NB4 (cell line): Measurements from ENCODE around the gene ZNF70.
"Not testable (repeated sequence)": the region's sequence is repeated elsewhere in the genome, so short reads cannot be mapped to it uniquely, and the experiment has no call there.

Experiments used
- POLR2A ChIP-seq: IDR thresholded peaks from 2 replicates; pipeline ENCODE4 v1.6.1; 2011; ENCODE audit warnings: mild to moderate bottlenecking; ENCODE audit not compliant: insufficient read length; ENCODE audit errors: extremely low read depth
- TF ChIP-seq, protein P1 (sequence below): IDR thresholded peaks from one replicate; pipeline ENCODE4 v1.5.1; 2012; ENCODE audit warnings: low read depth, low read length
- TF ChIP-seq, protein P2 (sequence below): IDR thresholded peaks from 2 replicates; pipeline ENCODE4 v1.6.1; 2011; ENCODE audit warnings: low read depth, low read length

DNA sequence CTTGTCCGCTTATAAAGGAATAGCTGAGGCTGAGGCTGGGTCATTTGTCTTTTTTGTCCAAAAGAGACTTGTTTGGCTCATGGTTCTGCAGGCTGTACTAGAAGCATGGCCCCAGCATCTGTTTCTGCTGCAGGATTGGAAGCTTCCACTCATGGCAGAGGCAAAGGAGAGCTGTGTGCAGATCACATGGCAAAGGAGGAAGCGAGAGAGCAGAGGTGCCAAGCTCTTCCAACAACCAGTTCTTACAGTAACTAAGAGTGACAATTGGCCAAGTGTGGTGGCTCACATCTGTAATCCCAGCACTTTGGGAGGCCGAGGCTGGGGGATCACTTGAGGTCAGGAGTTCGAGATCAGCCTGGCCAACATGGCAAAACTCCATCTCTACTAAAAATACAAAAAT is 22.8 kb downstream of the ZNF70 start:
- not testable (repeated sequence) for TF ChIP-seq POLR2A
- TF ChIP-seq, protein P1, sequence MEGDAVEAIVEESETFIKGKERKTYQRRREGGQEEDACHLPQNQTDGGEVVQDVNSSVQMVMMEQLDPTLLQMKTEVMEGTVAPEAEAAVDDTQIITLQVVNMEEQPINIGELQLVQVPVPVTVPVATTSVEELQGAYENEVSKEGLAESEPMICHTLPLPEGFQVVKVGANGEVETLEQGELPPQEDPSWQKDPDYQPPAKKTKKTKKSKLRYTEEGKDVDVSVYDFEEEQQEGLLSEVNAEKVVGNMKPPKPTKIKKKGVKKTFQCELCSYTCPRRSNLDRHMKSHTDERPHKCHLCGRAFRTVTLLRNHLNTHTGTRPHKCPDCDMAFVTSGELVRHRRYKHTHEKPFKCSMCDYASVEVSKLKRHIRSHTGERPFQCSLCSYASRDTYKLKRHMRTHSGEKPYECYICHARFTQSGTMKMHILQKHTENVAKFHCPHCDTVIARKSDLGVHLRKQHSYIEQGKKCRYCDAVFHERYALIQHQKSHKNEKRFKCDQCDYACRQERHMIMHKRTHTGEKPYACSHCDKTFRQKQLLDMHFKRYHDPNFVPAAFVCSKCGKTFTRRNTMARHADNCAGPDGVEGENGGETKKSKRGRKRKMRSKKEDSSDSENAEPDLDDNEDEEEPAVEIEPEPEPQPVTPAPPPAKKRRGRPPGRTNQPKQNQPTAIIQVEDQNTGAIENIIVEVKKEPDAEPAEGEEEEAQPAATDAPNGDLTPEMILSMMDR, result not testable (repeated sequence)
- TF ChIP-seq, protein P2, sequence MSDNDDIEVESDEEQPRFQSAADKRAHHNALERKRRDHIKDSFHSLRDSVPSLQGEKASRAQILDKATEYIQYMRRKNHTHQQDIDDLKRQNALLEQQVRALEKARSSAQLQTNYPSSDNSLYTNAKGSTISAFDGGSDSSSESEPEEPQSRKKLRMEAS, result not testable (repeated sequence)
